SK-MEL-5 (cell line): ENCODE data around the gene CLEC6A. TPM values are rescaled to one million over a fixed set of nuclear protein-coding genes. Genes with fewer than 3 reads are reported as not detected.

Experiments
- small RNA-seq, 2 experiments: library from RNA; depleted of rRNA; stranded (forward); fragments of <200 nt; gene quantifications; one replicate each; pipeline ENCODE3, GENCODE V24; 2014
- total RNA-seq: library from RNA; depleted of rRNA; stranded (reverse); fragments of >200 nt; shearing (Covaris generic); gene quantifications from 2 replicates; pipeline ENCODE4 v1.2.3, GENCODE V29; 2014; rRNA removed

Gene CLEC6A
- total RNA-seq, 1 experiment from 2014 or later: not detected

Small RNA genes lying within 50 kb of the gene (small RNA-seq; reads per million reads assigned to genes)
- gene RNU6-275P: 0 reads per million in 2 experiments

Other genes with a start within 250 kb of the CLEC6A start
- gene FAM90A1, start 228.3 kb upstream of the CLEC6A start, total RNA-seq: not detected in 2 replicates
- gene CLEC4D, start 57.5 kb downstream of the CLEC6A start, total RNA-seq: not detected in 2 replicates
- gene CLEC4E, start 84.9 kb downstream of the CLEC6A start, total RNA-seq: not detected in 2 replicates
- 0.24 and 1.1 TPM in 2 replicates for gene AICDA, start 156.9 kb downstream of the CLEC6A start, total RNA-seq
- gene MFAP5, start 206.9 kb downstream of the CLEC6A start, total RNA-seq: not detected in 2 replicates
- gene RIMKLB, start 242.0 kb downstream of the CLEC6A start, total RNA-seq: 29.2 and 33.3 TPM in 2 replicates